NCI-H2227 (cell line): Measurements from ENCODE around the gene BIRC3.
"Not testable (repeated sequence)": the region's sequence is repeated elsewhere in the genome, so short reads cannot be mapped to it uniquely, and the experiment has no call there.

ENCODE experiments used
- DNase-seq: peaks from one replicate; lab custom pipeline; 2025; ENCODE audit not compliant: unreplicated experiment; lab: John Stamatoyannopoulos, UW

Gene BIRC3

GRCh38 chr11:102322560-102322959 is 5.3 kb downstream of the BIRC3 start:
- DNase-seq = no peak

- DNase-seq = no peak
Observed at GRCh38 chr11:102323542-102324251, 6.4 kb downstream of the BIRC3 start.

GRCh38 chr11:102325088-102325487 is 7.8 kb downstream of the BIRC3 start:
- DNase-seq = no peak

GRCh38 chr11:102328748-102329147 is 11.5 kb downstream of the BIRC3 start:
- DNase-seq = no peak

GRCh38 chr11:102330231-102330630 is 12.9 kb downstream of the BIRC3 start:
- no peak for DNase-seq

- no peak for DNase-seq
Observed at GRCh38 chr11:102331341-102331740, 14.1 kb downstream of the BIRC3 start.

GRCh38 chr11:102332611-102332994 is 15.3 kb downstream of the BIRC3 start:
- no peak for DNase-seq

GRCh38 chr11:102338479-102339010 is 21.3 kb downstream of the BIRC3 start:
- DNase-seq = no peak

GRCh38 chr11:102341311-102341710 is 24.0 kb downstream of the BIRC3 start:
- DNase-seq = not testable (repeated sequence)

- DNase-seq = peak; percentile 78
Observed at GRCh38 chr11:102341844-102342318, 24.6 kb downstream of the BIRC3 start.

GRCh38 chr11:102343809-102344208 is 26.5 kb downstream of the BIRC3 start:
- DNase-seq = no peak

GRCh38 chr11:102345904-102346303 is 28.6 kb downstream of the BIRC3 start:
- no peak for DNase-seq

- DNase-seq = peak; percentile 18
Observed at GRCh38 chr11:102346456-102346747, 29.1 kb downstream of the BIRC3 start.

GRCh38 chr11:102346748-102347461 is 29.6 kb downstream of the BIRC3 start, which contains the start of gene BIRC2:
TSS of gene BIRC2 (plus strand) at chr11:102347214. CDS start at chr11:102349855, 2,641 bp downstream.
- DNase-seq = peak; percentile 94

GRCh38 chr11:102347462-102348370 is 30.4 kb downstream of the BIRC3 start:
- DNase-seq = peak; percentile 15

- no peak for DNase-seq
Observed at GRCh38 chr11:102357116-102357515, 39.8 kb downstream of the BIRC3 start.

- no peak for DNase-seq
Observed at GRCh38 chr11:102359372-102359771, 42.1 kb downstream of the BIRC3 start.

- DNase-seq = no peak
Observed at GRCh38 chr11:102360681-102361080, 43.4 kb downstream of the BIRC3 start.

GRCh38 chr11:102361086-102362031 is 44.1 kb downstream of the BIRC3 start:
- DNase-seq = no peak

GRCh38 chr11:102364991-102365390 is 47.7 kb downstream of the BIRC3 start:
- DNase-seq = no peak
